ENCODE measurements around the gene GMEB1.

- TF ChIP-seq, protein P1, sequence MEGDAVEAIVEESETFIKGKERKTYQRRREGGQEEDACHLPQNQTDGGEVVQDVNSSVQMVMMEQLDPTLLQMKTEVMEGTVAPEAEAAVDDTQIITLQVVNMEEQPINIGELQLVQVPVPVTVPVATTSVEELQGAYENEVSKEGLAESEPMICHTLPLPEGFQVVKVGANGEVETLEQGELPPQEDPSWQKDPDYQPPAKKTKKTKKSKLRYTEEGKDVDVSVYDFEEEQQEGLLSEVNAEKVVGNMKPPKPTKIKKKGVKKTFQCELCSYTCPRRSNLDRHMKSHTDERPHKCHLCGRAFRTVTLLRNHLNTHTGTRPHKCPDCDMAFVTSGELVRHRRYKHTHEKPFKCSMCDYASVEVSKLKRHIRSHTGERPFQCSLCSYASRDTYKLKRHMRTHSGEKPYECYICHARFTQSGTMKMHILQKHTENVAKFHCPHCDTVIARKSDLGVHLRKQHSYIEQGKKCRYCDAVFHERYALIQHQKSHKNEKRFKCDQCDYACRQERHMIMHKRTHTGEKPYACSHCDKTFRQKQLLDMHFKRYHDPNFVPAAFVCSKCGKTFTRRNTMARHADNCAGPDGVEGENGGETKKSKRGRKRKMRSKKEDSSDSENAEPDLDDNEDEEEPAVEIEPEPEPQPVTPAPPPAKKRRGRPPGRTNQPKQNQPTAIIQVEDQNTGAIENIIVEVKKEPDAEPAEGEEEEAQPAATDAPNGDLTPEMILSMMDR (IDR thresholded peaks at IDR 0.05; ENCODE audit: insufficient read depth, low read length) = no peak
- TF ChIP-seq GABPA (IDR thresholded peaks at IDR 0.05; ENCODE audit: low read depth) = no peak
- TF ChIP-seq, protein P2, sequence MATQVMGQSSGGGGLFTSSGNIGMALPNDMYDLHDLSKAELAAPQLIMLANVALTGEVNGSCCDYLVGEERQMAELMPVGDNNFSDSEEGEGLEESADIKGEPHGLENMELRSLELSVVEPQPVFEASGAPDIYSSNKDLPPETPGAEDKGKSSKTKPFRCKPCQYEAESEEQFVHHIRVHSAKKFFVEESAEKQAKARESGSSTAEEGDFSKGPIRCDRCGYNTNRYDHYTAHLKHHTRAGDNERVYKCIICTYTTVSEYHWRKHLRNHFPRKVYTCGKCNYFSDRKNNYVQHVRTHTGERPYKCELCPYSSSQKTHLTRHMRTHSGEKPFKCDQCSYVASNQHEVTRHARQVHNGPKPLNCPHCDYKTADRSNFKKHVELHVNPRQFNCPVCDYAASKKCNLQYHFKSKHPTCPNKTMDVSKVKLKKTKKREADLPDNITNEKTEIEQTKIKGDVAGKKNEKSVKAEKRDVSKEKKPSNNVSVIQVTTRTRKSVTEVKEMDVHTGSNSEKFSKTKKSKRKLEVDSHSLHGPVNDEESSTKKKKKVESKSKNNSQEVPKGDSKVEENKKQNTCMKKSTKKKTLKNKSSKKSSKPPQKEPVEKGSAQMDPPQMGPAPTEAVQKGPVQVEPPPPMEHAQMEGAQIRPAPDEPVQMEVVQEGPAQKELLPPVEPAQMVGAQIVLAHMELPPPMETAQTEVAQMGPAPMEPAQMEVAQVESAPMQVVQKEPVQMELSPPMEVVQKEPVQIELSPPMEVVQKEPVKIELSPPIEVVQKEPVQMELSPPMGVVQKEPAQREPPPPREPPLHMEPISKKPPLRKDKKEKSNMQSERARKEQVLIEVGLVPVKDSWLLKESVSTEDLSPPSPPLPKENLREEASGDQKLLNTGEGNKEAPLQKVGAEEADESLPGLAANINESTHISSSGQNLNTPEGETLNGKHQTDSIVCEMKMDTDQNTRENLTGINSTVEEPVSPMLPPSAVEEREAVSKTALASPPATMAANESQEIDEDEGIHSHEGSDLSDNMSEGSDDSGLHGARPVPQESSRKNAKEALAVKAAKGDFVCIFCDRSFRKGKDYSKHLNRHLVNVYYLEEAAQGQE (IDR thresholded peaks at IDR 0.05; ENCODE audit: insufficient replicate concordance, low read depth) = no peak
Observed at GRCh38 chr1:28750330-28750729, 81.7 kb downstream of the GMEB1 start.

Measured in HL-60 (cell line).